Measurements from ENCODE around the gene STK36.

DNA sequence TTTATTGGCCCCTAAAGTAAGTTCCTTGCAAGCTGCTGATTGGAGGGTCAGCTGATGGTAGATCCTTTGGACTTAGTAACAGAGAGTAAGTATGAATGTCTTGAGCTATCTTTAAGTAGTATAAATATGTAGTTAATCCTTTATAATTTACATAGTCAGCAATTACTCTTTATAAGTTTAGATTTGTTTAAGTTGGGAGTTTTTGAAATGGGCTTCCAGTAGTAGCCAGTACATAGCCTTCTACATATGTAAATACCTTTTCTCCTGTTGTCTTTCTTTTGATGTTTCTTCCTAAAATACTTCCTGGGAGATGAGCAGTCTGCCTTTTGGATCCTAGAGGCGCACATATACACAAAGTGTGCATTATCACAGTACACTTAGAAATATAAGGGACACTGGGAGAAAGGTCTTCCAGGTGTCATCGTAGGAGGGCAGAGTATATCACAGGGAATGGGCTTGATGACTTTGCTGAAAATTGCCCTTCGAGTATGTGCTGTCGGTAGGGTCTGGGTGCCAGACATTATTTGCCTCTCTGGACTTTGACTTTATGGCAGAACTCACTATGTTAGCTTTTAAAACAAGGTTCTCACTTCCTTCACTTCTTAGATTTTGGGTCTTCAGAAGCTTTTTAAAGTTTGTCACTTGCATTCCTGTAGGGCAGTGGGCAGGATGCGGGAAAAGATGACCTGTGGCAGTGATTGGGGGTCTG lies 60.3 kb downstream of the STK36 start:
- TF ChIP-seq, protein P1, sequence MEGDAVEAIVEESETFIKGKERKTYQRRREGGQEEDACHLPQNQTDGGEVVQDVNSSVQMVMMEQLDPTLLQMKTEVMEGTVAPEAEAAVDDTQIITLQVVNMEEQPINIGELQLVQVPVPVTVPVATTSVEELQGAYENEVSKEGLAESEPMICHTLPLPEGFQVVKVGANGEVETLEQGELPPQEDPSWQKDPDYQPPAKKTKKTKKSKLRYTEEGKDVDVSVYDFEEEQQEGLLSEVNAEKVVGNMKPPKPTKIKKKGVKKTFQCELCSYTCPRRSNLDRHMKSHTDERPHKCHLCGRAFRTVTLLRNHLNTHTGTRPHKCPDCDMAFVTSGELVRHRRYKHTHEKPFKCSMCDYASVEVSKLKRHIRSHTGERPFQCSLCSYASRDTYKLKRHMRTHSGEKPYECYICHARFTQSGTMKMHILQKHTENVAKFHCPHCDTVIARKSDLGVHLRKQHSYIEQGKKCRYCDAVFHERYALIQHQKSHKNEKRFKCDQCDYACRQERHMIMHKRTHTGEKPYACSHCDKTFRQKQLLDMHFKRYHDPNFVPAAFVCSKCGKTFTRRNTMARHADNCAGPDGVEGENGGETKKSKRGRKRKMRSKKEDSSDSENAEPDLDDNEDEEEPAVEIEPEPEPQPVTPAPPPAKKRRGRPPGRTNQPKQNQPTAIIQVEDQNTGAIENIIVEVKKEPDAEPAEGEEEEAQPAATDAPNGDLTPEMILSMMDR (conservative IDR thresholded peaks at IDR 0.05; ENCODE audit: low read length), result no peak
- no peak for TF ChIP-seq EZH2phosphoT487 (IDR thresholded peaks at IDR 0.05; ENCODE audit: borderline replicate concordance, low read depth, low read length)
